HEK293T (cell line): ENCODE data around the gene KIAA1549.
"Not testable (repeated sequence)": the region's sequence is repeated elsewhere in the genome, so short reads cannot be mapped to it uniquely, and the experiment has no call there.

Experiments
- CTCF ChIA-PET: fragments of 350-600 bp; formaldehyde crosslinking; extraction: SDS; loops from one replicate; lab custom pipeline; 2021; ENCODE audit warnings: antibody characterized with exemption, inconsistent platforms; lab: Yijun Ruan, JAX
- POLR2A ChIA-PET: fragments of 350-600 bp; formaldehyde crosslinking; extraction: SDS; loops from one replicate; lab custom pipeline; 2020; ENCODE audit warnings: antibody characterized with exemption, inconsistent platforms; lab: Yijun Ruan, JAX
- DNase-seq: peaks from one replicate; pipeline ENCODE4 v3.0.0; 2012; ENCODE audit warnings: mixed read lengths; ENCODE audit errors: extremely low spot score
- ARNT ChIP-seq: fragments of 450-650 bp; IDR thresholded peaks from 2 replicates; pipeline ENCODE4 v1.6.1; 2017; ENCODE audit warnings: mild to moderate bottlenecking
- BHLHE40 ChIP-seq: fragments of 450-650 bp; IDR thresholded peaks from 2 replicates; pipeline ENCODE4 v1.6.1; 2016; ENCODE audit warnings: mild to moderate bottlenecking, moderate library complexity, borderline replicate concordance
- CTBP1 ChIP-seq: fragments of 450-650 bp; IDR thresholded peaks from 2 replicates; pipeline ENCODE4 v1.6.1; 2016; ENCODE audit warnings: borderline replicate concordance
- ELF4 ChIP-seq: fragments of 450-650 bp; IDR thresholded peaks from 2 replicates; pipeline ENCODE4 v1.6.1; 2017; ENCODE audit warnings: antibody characterized with exemption
- FOXA1 ChIP-seq: fragments of 450-650 bp; IDR thresholded peaks from 2 replicates; pipeline ENCODE4 v1.6.1; 2016; ENCODE audit warnings: mild to moderate bottlenecking
- FOXK2 ChIP-seq: fragments of 450-650 bp; IDR thresholded peaks from 2 replicates; pipeline ENCODE4 v1.6.1; 2016; ENCODE audit warnings: mild to moderate bottlenecking
- FOXM1 ChIP-seq: fragments of 450-650 bp; IDR thresholded peaks from 2 replicates; pipeline ENCODE4 v1.6.1; 2017; ENCODE audit warnings: mild to moderate bottlenecking, borderline replicate concordance
- HDGF ChIP-seq: fragments of 450-650 bp; IDR thresholded peaks from 2 replicates; pipeline ENCODE4 v1.6.1; 2017; ENCODE audit warnings: antibody characterized with exemption, borderline replicate concordance
- L3MBTL2 ChIP-seq: fragments of 450-650 bp; conservative IDR thresholded peaks from 2 replicates; pipeline ENCODE4 v1.6.1; 2016; ENCODE audit warnings: mild to moderate bottlenecking
- LEF1 ChIP-seq: fragments of 450-650 bp; IDR thresholded peaks from 2 replicates; pipeline ENCODE4 v1.6.1; 2017; ENCODE audit warnings: mild to moderate bottlenecking, borderline replicate concordance
- NFRKB ChIP-seq: fragments of 450-650 bp; IDR thresholded peaks from 2 replicates; pipeline ENCODE4 v1.6.1; 2016; ENCODE audit warnings: mild to moderate bottlenecking, moderate library complexity
- PKNOX1 ChIP-seq: fragments of 450-650 bp; IDR thresholded peaks from 2 replicates; pipeline ENCODE4 v1.6.1; 2016
- SP1 ChIP-seq: fragments of 450-650 bp; IDR thresholded peaks from 2 replicates; pipeline ENCODE4 v1.6.1; 2017
- SUZ12 ChIP-seq: fragments of 450-650 bp; IDR thresholded peaks from 2 replicates; pipeline ENCODE4 v1.6.1; 2016; ENCODE audit warnings: mild to moderate bottlenecking
- TARDBP ChIP-seq: fragments of 450-650 bp; IDR thresholded peaks from 2 replicates; pipeline ENCODE4 v1.6.1; 2016
- ZNF384 ChIP-seq: fragments of 450-650 bp; IDR thresholded peaks from 2 replicates; pipeline ENCODE4 v1.6.1; 2016

The KIAA1549 gene

DNA sequence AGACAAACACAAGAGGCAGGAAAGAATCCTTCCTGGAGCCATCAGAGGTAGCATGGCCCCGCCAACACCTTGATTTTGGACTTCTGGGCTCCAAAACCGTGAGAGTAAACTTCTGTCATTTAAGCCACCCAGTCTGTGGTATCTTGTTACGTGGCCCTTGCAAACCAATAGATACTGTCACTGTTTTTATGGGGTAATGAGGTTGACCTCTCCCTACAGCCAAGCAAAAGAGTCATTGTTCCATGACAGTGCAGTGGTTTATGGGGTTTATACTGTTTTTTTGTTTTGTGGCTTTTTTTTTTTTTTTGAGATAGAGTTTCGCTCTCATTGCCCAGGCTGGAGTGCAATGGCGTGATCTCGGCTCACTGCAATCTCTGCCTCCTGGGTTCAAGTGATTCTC is 32.8 kb downstream of the KIAA1549 start:
- TF ChIP-seq ZNF384 (no peak), BHLHE40 (no peak)
- no peak for DNase-seq
- CTCF ChIA-PET: interaction anchor here (0.7 kb wide), 1 partner anchor 10 kb away, joined by 3 read pairs; no protein-coding TSS in a partner anchor
- POLR2A ChIA-PET: no interaction called here

GRCh38 chr7:138945821-138946220 is 35.4 kb downstream of the KIAA1549 start:
- ChIA-PET CTCF (interaction anchor here (0.9 kb wide), 1 partner anchor 78 kb away, joined by 3 read pairs; no protein-coding TSS in a partner anchor), POLR2A (no interaction called here)
- no peak for DNase-seq
- TF ChIP-seq CTBP1 (no peak), FOXA1 (no peak), ARNT (no peak), HDGF (no peak), FOXK2 (no peak), SP1 (no peak), LEF1 (no peak), FOXM1 (no peak), L3MBTL2 (no peak), NFRKB (no peak), SUZ12 (no peak), TARDBP (no peak), PKNOX1 (no peak)

DNA sequence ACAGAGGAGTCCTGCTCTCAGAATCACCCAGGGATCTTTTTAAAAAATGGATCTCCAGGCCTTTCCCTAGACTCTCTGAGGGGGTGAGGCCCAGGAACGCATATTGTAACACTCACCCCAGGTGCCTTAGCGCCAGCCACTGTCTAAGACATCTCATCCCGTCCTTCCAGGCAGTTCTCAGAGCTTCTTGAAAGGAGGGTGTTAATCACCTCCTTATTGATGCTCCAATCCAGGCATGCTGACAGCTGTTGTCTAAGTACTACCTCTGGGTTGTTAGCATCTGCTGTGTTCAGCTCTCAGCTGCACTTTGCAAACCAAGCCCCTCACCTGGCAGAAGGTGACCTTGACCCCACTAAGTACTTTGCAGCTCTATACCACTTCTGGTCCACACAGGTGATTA is 36.0 kb downstream of the KIAA1549 start:
- CTCF ChIA-PET: no interaction called here
- POLR2A ChIA-PET: no interaction called here
- TF ChIP-seq PKNOX1 (no peak), BHLHE40 (no peak), LEF1 (no peak), SP1 (no peak), ELF4 (no peak), TARDBP (no peak), CTBP1 (no peak), HDGF (no peak), L3MBTL2 (no peak)
- DNase-seq: no peak

GRCh38 chr7:138944592-138944991 is 36.6 kb downstream of the KIAA1549 start:
- DNase-seq: no peak
- no peak for TF ChIP-seq ARNT
- TF ChIP-seq BHLHE40: no peak
- TF ChIP-seq FOXA1: no peak
- TF ChIP-seq PKNOX1: no peak
- no peak for TF ChIP-seq LEF1
- TF ChIP-seq SUZ12: no peak
- no peak for TF ChIP-seq TARDBP
- no peak for TF ChIP-seq HDGF
- no peak for TF ChIP-seq SP1
- TF ChIP-seq ELF4: no peak
- no peak for TF ChIP-seq CTBP1
- no peak for TF ChIP-seq NFRKB
- TF ChIP-seq FOXM1: no peak
- TF ChIP-seq ZNF384: no peak
- ChIA-PET POLR2A (no interaction called here), CTCF (no interaction called here)

DNA sequence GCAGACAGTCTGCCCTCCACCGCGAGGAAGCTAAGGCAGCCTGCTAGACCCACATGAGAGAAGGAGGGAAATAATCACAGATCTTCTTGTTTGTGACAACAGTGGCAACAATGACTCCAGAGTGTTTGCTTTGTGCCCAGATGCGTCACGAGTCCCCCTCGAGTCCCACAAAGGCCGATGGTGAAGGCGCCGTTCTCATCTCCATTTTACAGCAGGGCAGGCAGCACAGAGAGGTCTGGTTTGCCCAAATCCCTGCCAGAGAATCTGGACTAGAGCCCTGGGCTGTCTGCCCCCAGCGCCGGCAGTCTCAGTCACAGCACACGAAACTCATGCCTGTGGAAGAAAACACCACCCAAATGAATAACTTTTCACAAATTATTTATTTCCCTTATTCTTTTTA is 38.1 kb downstream of the KIAA1549 start:
- TF ChIP-seq FOXM1: no peak
- no peak for TF ChIP-seq CTBP1
- no peak for TF ChIP-seq SP1
- no peak for TF ChIP-seq FOXA1
- TF ChIP-seq FOXK2: no peak
- TF ChIP-seq L3MBTL2: no peak
- no peak for TF ChIP-seq BHLHE40
- TF ChIP-seq ARNT: no peak
- TF ChIP-seq ELF4: no peak
- no peak for TF ChIP-seq LEF1
- TF ChIP-seq PKNOX1: no peak
- TF ChIP-seq NFRKB: no peak
- TF ChIP-seq SUZ12: no peak
- TF ChIP-seq TARDBP: no peak
- no peak for TF ChIP-seq HDGF
- TF ChIP-seq ZNF384: no peak
- POLR2A ChIA-PET: no interaction called here
- CTCF ChIA-PET: interaction anchor here (0.5 kb wide), 1 partner anchor 474 kb away, joined by 4 read pairs; no protein-coding TSS in a partner anchor
- no peak for DNase-seq

DNA sequence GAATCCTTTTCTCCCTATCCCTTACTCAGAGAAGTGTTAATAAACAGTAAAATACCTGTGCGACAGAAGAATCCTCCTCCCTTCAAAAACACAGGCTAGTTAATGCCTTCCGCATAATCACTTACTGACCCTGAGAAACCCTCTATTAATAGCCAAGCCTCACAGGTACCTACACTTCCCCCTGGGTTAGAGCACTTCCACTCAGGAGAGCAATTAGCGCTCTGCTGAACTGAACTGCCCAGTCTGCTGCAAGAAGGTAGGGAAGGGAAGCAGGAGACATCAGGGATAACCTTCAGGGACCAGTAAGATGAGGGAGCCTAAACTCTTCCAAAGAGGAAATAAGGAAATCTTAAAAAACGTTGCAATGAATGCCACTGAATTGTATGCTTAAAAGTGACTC is 39.6 kb downstream of the KIAA1549 start:
- TF ChIP-seq PKNOX1: no peak
- no peak for TF ChIP-seq FOXK2
- TF ChIP-seq L3MBTL2: no peak
- TF ChIP-seq SUZ12: no peak
- no peak for TF ChIP-seq HDGF
- no peak for TF ChIP-seq FOXM1
- CTCF ChIA-PET: no interaction called here
- DNase-seq: no peak
- POLR2A ChIA-PET: no interaction called here

DNA sequence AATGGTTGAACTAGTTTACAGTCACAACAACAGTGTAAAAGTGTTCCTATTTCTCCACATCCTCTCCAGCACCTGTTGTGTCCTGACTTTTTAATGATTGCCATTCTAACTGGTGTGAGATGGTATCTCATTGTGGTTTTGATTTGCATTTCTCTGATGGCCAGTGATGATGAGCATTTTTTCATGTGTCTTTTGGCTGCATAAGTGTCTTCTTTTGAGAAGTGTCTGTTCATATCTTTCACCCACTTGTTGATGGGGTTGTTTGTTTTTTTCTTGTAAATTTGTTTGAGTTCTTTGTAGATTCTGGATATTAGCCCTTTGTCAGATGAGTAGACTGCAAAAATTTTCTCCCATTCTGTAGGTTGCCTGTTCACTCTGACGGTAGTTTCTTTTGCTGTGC is 40.6 kb downstream of the KIAA1549 start:
- POLR2A ChIA-PET, DNase-seq, CTCF ChIA-PET: not testable (repeated sequence)
